T-helper 2 cell treated with Interferon-gamma antibody and Interleukin-4, amounts not matched to agents 5 μg/mL and 100 μg/mL, for 36 hours (primary cell): Measurements from ENCODE around the gene COPS6.
"Not testable (repeated sequence)": the region's sequence is repeated elsewhere in the genome, so short reads cannot be mapped to it uniquely, and the experiment has no call there.

Experiments
- DNase-seq: peaks from one replicate; pipeline ENCODE4 v3.0.0; 2021; ENCODE audit warnings: low spot score
- H3K27ac Mint-ChIP-seq: one replicate; pipeline ENCODE4 v1.8.0; 2021; ENCODE audit warnings: mild to moderate bottlenecking, mixed read lengths
- H3K27me3 Mint-ChIP-seq: one replicate; pipeline ENCODE4 v1.8.0; 2021; ENCODE audit warnings: low read depth, mixed read lengths
- H3K36me3 Mint-ChIP-seq: one replicate; pipeline ENCODE4 v1.8.0; 2021; ENCODE audit warnings: low read depth, mixed read lengths
- H3K4me1 Mint-ChIP-seq: one replicate; pipeline ENCODE4 v1.8.0; 2021; ENCODE audit warnings: low read depth, mixed read lengths
- H3K4me3 Mint-ChIP-seq: one replicate; pipeline ENCODE4 v1.8.0; 2022; ENCODE audit warnings: mild to moderate bottlenecking, moderate library complexity, mixed read lengths
- H3K9me3 Mint-ChIP-seq: one replicate; pipeline ENCODE4 v1.8.0; 2021; ENCODE audit warnings: mixed read lengths

COPS6 gene

DNA sequence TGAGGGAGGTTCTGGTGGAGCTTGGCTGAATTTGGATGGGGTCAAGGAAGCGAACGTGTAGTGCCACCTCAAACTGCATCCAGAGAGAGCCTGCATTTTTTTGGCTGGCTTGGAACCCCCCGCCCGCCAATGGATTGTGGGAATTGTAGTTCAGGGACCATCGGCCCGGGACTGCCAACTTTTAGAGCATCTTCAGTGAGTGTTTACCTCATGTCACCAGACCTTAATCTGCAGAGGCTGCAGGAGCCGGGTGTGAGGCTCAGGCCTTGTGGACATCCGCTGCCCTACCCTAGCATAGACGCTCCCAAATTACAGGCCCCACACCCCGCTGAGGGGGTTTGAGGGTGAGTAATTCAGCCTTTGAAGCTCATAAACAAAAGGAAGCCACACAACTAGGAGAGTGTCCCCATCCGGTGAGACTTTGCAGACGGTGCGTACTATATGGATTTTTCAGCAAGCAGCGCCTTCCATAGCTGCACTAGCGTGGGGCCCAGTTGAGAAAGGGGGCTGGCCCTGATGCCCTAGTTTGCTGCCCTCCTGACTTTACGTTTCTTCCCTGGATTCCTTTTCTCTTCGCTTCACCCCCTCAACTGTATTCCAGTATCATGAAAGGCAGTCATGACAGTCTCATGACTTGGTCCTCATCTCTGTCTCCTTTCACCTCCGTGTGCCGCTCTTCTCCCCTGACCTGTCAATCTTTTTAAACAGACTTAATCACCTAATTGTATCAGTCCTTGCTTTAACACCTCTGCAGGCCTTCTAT, 31.4 kb downstream of the COPS6 start:
- Mint-ChIP-seq H3K4me1 (peaks cover 21% of the 10 kb centered on the region), H3K4me3 (peak overlapping the region; percentile 96), H3K9me3 (no peaks in the 10 kb centered on the region), H3K36me3 (peaks cover 20% of the 10 kb centered on the region), H3K27me3 (no peaks in the 10 kb centered on the region), H3K27ac (peak overlapping the region; percentile 97)
- DNase-seq: peak; percentile 71

DNA sequence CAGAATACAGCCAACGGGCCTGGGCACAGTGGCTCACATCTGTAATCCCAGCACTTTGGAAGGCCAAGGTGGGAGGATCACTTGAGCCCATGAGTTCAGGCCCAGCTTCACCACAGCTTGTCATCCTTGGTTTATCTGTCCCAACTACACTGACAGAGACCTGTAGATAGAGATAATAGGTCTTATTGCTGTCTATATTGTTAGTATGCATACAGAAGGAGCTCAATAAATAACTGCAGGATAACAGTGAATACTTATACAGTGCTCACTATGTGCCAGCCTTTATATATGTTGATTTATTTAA, 31.9 kb downstream of the COPS6 start:
- Mint-ChIP-seq H3K4me1 (peaks cover 25% of the 10 kb centered on the region), H3K27me3 (no peaks in the 10 kb centered on the region), H3K9me3 (no peaks in the 10 kb centered on the region), H3K36me3 (peaks cover 19% of the 10 kb centered on the region), H3K27ac (peak overlapping the region; percentile 97), H3K4me3 (peak overlapping the region; percentile 96)
- DNase-seq: no peak

DNA sequence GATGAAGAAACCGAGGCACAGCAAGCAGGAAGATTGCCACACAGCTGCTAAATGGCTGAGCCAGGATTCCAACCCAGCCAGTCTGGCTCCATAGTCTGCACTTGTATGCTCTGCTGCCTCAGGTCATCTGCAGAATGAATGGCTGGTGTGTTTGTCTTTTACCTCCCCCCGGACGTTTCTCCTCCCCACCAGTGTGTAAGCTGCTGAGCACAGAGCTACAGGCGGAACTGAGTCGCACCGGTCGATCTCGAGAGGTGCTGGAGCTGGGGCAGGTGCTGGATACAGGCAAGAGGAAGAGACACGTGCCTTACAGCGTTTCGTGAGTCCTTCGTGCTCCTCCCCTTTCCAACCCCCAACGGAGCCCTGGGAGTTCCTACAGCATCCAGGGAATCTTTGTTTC, 33.3 kb downstream of the COPS6 start:
- Mint-ChIP-seq H3K9me3 (no peaks in the 10 kb centered on the region), H3K4me1 (peaks cover 25% of the 10 kb centered on the region), H3K36me3 (peaks cover 14% of the 10 kb centered on the region), H3K27ac (no peak overlapping the region), H3K4me3 (no peak overlapping the region), H3K27me3 (no peaks in the 10 kb centered on the region)
- DNase-seq: no peak

DNA sequence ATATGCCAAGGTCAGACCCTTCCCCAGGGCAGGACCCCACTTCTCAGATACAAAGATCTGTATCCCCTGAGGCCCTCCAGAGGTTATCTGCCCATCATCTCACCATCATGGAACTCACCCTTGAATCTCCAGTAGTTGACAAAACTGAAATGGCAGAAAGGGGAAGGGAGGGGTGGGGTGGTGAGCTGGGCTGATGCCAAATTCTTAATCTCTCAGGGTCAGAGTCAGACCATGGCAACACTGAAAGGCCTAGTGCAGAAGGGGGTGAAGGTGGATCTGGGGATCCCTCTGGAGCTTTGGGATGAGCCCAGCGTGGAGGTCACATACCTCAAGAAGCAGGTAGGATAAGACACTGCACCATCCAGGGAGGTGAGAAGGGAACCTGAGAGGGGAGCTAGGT, 33.8 kb downstream of the COPS6 start:
- H3K27me3 Mint-ChIP-seq: no peaks in the 10 kb centered on the region
- no peaks in the 10 kb centered on the region for H3K9me3 Mint-ChIP-seq
- H3K27ac Mint-ChIP-seq: no peak overlapping the region
- peaks cover 14% of the 10 kb centered on the region for H3K36me3 Mint-ChIP-seq
- peaks cover 25% of the 10 kb centered on the region for H3K4me1 Mint-ChIP-seq
- H3K4me3 Mint-ChIP-seq: no peak overlapping the region
- no peak for DNase-seq

DNA sequence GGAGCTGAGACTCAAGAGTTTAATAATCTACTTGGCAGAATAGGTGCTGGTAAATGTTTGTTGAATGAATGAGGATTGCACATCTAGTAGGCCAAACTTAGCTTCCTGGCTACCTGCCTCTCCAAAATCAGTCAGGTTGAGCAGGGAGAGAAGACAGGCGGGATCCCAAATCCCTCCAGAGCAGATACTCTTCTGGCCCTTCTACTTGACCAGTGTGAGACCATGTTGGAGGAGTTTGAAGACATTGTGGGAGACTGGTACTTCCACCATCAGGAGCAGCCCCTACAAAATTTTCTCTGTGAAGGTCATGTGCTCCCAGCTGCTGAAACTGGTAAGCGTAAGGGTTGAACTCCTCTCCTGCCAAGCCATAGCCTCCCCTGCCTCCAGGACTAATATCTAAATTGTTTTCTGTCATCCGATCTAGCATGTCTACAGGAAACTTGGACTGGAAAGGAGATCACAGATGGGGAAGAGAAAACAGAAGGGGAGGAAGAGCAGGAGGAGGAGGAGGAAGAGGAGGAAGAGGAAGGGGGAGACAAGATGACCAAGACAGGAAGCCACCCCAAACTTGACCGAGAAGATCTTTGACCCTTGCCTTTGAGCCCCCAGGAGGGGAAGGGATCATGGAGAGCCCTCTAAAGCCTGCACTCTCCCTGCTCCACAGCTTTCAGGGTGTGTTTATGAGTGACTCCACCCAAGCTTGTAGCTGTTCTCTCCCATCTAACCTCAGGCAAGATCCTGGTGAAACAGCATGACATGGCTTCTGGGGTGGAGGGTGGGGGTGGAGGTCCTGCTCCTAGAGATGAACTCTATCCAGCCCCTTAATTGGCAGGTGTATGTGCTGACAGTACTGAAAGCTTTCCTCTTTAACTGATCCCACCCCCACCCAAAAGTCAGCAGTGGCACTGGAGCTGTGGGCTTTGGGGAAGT, 35.8 kb downstream of the COPS6 start:
- peak overlapping the region; percentile 100 for H3K4me3 Mint-ChIP-seq
- H3K4me1 Mint-ChIP-seq: peaks cover 26% of the 10 kb centered on the region
- no peak for DNase-seq
- H3K9me3 Mint-ChIP-seq: no peaks in the 10 kb centered on the region
- peaks cover 11% of the 10 kb centered on the region for H3K36me3 Mint-ChIP-seq
- H3K27me3 Mint-ChIP-seq: no peaks in the 10 kb centered on the region
- peak overlapping the region; percentile 37 for H3K27ac Mint-ChIP-seq

DNA sequence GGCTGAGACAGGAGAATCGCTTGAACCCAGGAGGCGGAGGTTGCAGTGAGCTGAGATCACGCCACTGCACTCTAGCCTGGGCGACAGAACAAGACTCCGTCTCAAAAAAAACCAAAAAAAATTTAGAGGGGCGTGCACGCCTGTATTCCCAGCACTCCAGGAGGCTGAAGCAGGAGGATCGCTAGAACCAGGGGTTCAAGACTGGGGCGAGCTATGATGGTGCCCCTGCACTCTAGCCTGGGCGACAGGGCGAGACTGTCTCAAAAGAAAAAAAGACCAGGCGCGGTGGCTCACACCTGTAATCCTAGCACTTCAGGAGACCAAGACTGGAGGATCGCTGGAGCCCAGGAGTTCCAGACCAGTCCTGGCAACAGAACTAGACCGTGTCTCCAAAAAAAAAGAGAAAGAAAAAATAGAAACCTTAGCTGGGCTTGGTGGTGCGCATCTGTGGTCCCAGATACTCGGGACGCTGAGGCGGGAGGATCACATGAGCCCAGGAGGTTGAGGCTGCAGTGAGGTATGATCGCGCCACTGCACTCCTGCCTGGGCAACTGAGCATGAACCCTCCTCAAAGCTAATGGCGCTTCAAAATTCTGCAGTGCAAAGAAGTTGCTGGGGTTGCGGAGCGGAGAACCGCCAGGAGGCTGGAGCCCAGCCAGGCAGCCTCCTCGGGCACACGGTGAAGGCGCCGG, 37.6 kb downstream of the COPS6 start:
- no peaks in the 10 kb centered on the region for H3K27me3 Mint-ChIP-seq

DNA sequence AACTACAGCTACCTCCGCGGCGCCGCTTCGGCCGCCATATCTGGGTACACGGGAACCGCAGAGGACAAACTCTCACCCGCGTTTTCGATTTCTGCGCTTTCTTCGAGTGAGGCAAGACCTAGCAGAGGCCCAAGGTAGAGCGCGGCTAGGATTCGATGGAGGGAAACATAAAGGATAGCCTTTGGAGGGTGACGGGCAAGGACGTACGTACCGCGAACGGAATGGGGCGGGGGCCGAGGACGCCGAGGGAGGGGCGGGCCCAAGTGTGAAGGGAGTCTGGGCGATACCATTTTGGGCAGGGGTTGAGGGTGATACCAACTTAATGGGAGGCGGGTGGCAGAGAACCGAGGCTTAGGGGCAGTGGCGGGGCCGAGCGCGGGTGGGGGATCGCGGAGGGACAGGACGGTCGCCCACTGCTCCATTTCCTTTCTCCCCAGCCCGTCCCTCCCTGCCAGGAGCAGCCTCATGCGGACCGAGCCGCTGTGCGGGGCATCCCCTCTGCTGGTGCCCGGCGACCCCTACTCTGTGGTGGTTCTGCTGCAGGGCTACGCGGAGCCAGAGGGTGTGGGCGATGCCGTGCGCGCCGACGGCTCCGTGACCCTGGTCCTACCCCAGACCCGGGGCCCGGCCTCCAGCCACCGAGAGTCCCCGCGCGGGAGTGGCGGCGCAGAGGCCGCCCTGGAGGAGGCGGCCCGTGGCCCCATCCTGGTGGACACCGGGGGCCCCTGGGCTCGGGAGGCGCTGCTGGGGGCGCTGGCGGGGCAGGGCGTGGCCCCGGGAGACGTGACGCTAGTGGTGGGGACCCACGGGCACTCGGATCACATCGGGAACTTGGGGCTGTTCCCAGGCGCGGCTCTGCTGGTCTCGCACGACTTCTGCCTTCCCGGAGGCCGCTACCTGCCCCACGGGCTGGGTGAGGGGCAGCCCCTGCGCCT, 38.4 kb downstream of the COPS6 start, which contains the start of gene MBLAC1:
MBLAC1 (plus strand) TSS at position 37 of the 935 bp plus-strand sequence; CDS start at position 466, 429 bp downstream.
- H3K36me3 Mint-ChIP-seq: peaks cover 11% of the 10 kb centered on the region
- H3K9me3 Mint-ChIP-seq: no peaks in the 10 kb centered on the region
- peak within 1 kb of the TSS; percentile 100 for H3K4me3 Mint-ChIP-seq
- peaks cover 17% of the 10 kb centered on the region for H3K4me1 Mint-ChIP-seq
- peak; percentile 85 for DNase-seq
- H3K27me3 Mint-ChIP-seq: no peaks in the 10 kb centered on the region
- H3K27ac Mint-ChIP-seq: peak within 1 kb of the TSS; percentile 100

More for the DNA sequence above, 37.6 kb downstream of the COPS6 start:
- H3K27ac Mint-ChIP-seq: peak overlapping the region; percentile 100
- DNase-seq: peak; percentile 20
- peaks cover 11% of the 10 kb centered on the region for H3K36me3 Mint-ChIP-seq
- no peaks in the 10 kb centered on the region for H3K9me3 Mint-ChIP-seq
- peaks cover 17% of the 10 kb centered on the region for H3K4me1 Mint-ChIP-seq
- H3K4me3 Mint-ChIP-seq: peak overlapping the region; percentile 100

DNA sequence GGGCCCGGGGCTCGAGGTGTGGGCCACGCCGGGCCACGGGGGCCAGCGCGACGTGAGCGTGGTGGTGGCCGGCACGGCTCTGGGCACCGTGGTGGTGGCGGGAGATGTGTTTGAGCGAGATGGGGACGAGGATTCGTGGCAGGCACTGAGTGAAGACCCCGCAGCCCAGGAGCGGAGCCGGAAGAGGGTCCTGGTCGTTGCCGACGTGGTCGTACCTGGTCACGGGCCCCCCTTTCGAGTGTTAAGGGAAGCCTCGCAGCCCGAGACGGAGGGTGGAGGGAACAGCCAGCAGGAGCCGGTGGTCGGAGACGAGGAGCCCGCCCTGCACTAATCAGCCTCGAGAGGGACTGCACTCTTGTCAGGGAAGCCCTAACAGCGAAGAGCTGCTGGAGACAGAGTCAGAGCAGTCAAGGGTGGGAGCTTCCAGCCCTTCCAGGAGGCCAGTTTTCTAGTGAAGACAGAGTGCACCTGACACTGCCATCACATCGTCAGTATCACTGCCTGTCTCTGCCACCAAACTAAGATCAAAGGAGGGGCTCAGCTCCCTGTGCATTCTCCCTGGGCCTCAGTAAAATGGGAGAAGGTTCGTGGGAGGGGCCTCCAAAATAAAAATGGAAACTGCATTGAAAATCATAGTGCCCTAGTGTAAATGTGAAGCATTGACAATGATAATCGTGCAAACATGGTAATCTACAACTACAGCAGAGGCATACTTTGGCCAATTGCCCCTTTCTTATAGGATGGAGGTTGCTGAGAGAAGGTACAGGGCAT, 39.3 kb downstream of the COPS6 start:
- H3K36me3 Mint-ChIP-seq: peaks cover 11% of the 10 kb centered on the region
- DNase-seq: peak; percentile 22
- peaks cover 21% of the 10 kb centered on the region for H3K4me1 Mint-ChIP-seq
- H3K27ac Mint-ChIP-seq: peak overlapping the region; percentile 65
- no peaks in the 10 kb centered on the region for H3K9me3 Mint-ChIP-seq
- H3K4me3 Mint-ChIP-seq: peak overlapping the region; percentile 75
- no peaks in the 10 kb centered on the region for H3K27me3 Mint-ChIP-seq

DNA sequence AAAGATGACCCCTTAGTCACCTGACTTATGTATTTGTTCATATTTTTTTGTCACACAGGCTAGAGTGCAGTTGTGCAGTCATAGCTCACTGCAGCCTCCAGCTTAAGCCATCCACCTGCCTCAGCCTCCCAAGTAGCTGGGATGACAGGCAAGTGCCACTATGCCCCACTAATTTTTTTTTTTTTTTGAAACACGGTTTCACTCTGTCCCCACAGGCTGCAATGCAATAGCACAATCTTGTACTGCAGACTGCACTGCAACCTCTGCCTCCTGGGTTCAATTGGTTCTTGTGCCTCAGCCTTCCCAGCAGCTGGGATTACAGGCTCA, 39.8 kb downstream of the COPS6 start:
- H3K27me3 Mint-ChIP-seq: no peaks in the 10 kb centered on the region
- peak overlapping the region; percentile 75 for H3K4me3 Mint-ChIP-seq
- DNase-seq: no peak
- peak overlapping the region; percentile 65 for H3K27ac Mint-ChIP-seq
- peaks cover 21% of the 10 kb centered on the region for H3K4me1 Mint-ChIP-seq
- H3K9me3 Mint-ChIP-seq: no peaks in the 10 kb centered on the region
- peaks cover 11% of the 10 kb centered on the region for H3K36me3 Mint-ChIP-seq

DNA sequence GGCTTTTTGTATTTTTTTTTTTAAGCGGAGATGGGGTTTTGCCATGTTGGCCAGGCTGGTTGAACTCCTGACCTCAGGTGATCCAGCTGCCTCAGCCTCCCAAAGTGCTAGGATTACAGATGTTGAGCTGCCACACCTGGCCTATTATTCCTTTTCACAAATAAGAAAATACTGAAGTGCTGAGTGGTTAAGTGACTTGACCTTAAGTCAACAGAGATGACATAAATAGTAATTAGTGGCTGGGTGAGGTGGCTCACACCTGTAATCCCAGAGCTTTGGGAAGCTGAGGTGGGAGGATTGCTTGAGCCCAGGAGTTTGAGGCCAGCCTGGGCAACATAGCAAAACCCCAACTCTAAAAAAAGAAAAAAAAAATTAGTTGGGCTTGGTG, 41.4 kb downstream of the COPS6 start:
- not testable (repeated sequence) for H3K9me3 Mint-ChIP-seq, H3K27me3 Mint-ChIP-seq, DNase-seq, H3K36me3 Mint-ChIP-seq, H3K4me3 Mint-ChIP-seq, H3K27ac Mint-ChIP-seq
- peaks cover 11% of the 10 kb centered on the region for H3K4me1 Mint-ChIP-seq

DNA sequence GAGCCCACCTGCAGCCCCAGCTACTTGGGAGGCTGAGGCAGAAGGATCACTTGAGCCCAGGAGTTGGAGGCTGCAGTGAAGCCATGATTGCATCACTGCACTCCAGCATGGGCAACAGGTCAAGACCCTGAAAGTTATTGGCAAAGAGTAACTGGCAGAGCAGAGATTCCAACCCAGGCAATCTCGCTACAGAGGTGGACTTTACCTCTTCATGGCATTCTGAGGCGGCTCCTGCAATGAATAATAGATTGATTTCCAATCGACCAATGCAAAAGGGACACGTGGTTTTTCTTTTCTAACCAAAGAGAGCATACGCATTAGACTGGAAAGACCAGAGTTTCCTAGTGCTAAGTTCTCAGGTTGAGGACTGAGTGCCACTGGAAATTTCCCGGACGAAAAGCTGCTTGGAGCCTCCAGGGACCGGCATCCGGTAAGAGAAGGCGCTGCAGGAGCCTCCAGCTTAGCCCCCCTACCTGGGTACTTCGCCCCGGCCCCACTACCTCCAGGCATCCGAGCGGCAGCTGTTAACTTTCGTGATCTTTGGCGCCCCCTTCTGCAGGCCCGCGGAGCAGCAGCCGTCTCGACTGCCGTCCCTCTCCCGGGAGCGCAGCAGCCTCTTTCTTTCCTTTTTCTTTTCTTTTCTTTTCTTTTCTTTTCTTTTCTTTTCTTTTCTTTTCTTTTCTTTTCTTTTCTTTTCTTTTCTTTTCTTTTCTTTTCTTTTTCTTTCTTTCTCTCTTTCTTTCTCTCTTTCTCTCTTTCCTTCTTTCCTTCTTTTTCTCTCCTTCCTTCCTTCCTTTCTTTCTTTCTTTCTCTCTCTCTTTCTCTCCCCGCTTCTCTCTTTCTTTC, 42.1 kb downstream of the COPS6 start:
- H3K4me1 Mint-ChIP-seq: peaks cover 8% of the 10 kb centered on the region
- H3K9me3 Mint-ChIP-seq: no peaks in the 10 kb centered on the region
- peak overlapping the region; percentile 24 for H3K4me3 Mint-ChIP-seq

DNA sequence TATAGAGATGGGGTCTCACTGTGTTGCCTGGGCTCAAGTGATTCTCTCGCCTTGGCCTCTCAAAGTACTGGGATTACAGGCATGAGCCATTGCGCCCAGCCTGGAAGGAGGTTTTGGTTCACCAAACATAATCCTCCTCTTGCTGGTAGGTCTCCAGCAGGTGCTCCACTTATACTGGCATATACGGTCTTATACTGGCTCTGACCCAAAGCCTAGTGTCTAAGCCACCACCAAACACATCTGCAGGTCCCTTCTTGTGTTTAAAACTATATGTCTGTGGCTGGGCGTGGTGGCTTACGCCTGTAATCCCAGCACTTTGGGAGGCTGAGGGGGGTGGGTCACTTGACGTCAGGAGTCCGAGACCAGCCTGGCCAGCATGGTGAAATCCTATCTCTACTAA, 43.4 kb downstream of the COPS6 start:
- peaks cover 2% of the 10 kb centered on the region for H3K27me3 Mint-ChIP-seq
- no peak for DNase-seq
- no peak overlapping the region for H3K27ac Mint-ChIP-seq
- H3K4me1 Mint-ChIP-seq: peaks cover 8% of the 10 kb centered on the region
- no peaks in the 10 kb centered on the region for H3K9me3 Mint-ChIP-seq
- no peaks in the 10 kb centered on the region for H3K36me3 Mint-ChIP-seq
- no peak overlapping the region for H3K4me3 Mint-ChIP-seq

More for the DNA sequence above, 42.1 kb downstream of the COPS6 start:
- peaks cover 2% of the 10 kb centered on the region for H3K27me3 Mint-ChIP-seq
- H3K27ac Mint-ChIP-seq: no peak overlapping the region
- peak; percentile 75 for DNase-seq
- no peaks in the 10 kb centered on the region for H3K36me3 Mint-ChIP-seq
